ENCODE results near the gene SIL1.

- TF ChIP-seq, protein P1, sequence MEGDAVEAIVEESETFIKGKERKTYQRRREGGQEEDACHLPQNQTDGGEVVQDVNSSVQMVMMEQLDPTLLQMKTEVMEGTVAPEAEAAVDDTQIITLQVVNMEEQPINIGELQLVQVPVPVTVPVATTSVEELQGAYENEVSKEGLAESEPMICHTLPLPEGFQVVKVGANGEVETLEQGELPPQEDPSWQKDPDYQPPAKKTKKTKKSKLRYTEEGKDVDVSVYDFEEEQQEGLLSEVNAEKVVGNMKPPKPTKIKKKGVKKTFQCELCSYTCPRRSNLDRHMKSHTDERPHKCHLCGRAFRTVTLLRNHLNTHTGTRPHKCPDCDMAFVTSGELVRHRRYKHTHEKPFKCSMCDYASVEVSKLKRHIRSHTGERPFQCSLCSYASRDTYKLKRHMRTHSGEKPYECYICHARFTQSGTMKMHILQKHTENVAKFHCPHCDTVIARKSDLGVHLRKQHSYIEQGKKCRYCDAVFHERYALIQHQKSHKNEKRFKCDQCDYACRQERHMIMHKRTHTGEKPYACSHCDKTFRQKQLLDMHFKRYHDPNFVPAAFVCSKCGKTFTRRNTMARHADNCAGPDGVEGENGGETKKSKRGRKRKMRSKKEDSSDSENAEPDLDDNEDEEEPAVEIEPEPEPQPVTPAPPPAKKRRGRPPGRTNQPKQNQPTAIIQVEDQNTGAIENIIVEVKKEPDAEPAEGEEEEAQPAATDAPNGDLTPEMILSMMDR (IDR thresholded peaks at IDR 0.05), result no peak
- TF ChIP-seq EP300 (IDR thresholded peaks at IDR 0.05), result no peak
Observed at GRCh38 chr5:139186261-139186660, 11.9 kb downstream of the SIL1 start.

All from gastroesophageal sphincter (tissue), 3 donors.